GM20000 (cell line): ENCODE results near the gene DNAL1.
A peak's percentile ranks its signal among the peaks of the same experiment; 100 is the strongest.

Experiments used
- DNase-seq: peaks from one replicate; pipeline ENCODE4 v3.0.0; 2012; ENCODE audit warnings: low spot score
- CTCF ChIP-seq: IDR thresholded peaks from 2 replicates; pipeline ENCODE4 v1.5.1; 2012; ENCODE audit warnings: mild to moderate bottlenecking, control low read depth; ENCODE audit errors: extremely low read depth, missing control alignments

DNAL1 gene

DNA sequence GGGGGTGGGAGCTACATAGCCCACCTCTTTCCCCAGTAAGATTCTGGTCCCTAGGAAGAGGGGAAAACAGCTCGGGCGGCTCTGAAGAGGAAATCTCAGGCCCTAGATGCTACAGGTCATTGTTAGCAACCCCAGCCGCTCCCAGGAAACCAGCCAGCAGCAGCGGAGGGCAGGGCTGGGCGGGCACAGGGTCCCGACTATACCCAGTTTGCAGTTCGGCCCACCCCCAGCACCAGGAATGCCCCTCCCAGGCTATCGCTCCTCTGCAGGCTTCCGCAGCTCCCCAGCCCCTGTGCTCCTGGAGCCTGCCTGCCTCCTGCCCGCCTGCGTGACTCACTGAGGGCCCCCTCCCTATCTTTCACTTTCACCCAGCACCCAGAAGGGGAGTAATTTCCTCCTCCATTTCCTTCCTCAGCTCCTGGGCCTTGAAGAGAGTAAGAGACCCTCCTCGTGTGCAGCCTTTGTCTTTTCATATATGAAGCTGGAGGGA lies 96.6 kb downstream of the DNAL1 start:
- peak; percentile 67 for DNase-seq
- TF ChIP-seq CTCF = no peak

GRCh38 chr14:73741876-73742519 lies 97.2 kb downstream of the DNAL1 start:
- no peak for DNase-seq
- no peak for TF ChIP-seq CTCF

GRCh38 chr14:73742520-73743238 lies 97.9 kb downstream of the DNAL1 start:
- no peak for DNase-seq
- no peak for TF ChIP-seq CTCF

GRCh38 chr14:73743431-73743931 lies 98.7 kb downstream of the DNAL1 start:
- TF ChIP-seq CTCF = no peak
- DNase-seq = peak; percentile 58

DNA sequence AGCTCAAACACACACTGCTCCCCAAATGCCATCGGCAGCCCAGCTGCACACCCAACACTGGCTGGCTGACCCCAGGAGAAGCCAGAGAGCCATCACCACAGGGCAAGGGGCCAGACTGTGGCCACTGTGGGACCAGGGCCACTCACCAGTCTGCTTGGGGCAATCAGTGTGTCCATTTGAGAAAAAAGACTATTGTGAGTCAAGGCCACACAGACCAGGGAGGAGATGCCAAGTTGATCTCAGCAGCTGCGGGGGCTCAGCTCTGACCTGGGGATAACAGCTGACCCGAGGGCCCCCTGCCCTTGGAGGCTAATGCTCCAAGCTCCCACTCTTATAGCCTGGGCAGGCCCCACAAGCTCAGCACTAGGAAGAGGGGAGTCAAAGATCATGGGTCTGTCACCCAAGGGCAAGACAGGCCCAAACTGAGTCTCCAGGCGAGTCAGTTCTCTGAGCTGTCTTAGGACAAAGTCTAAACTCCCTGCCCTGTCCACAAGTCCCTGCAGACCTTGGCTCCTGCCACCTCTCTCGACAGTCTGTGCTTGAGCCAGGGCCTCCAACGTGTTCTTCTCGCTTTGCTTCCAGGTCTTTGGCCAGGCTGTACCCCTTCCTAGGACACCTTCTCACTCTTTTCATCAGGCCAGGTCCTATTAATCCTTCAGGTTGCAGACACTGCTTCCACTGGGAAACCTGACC lies 99.5 kb downstream of the DNAL1 start:
- DNase-seq = no peak
- no peak for TF ChIP-seq CTCF

- DNase-seq = no peak
- no peak for TF ChIP-seq CTCF
These were observed 100.2 kb downstream of the DNAL1 start for GRCh38 chr14:73744874-73745529.
